Skin of body (tissue), 2 donors: Measurements from ENCODE around the gene STX2. TPM values are rescaled to one million over a fixed set of nuclear protein-coding genes. Genes with fewer than 3 reads are reported as not detected.

Experiments used
- small RNA-seq: library from RNA; depleted of rRNA; stranded (forward); fragments of <200 nt; gene quantifications from one replicate; pipeline ENCODE3, GENCODE V24; 2014; ENCODE audit warnings: low replicate concordance
- total RNA-seq: library from RNA; depleted of rRNA; stranded (reverse); fragments of >200 nt; gene quantifications from one replicate; pipeline ENCODE4 v1.2.3, GENCODE V29; 2014

Gene STX2
- total RNA-seq, 1 donor from 2014 or later: 14.4 TPM

Small RNA genes lying within 50 kb of the gene (small RNA-seq; reads per million reads assigned to genes)
- not detected for gene RNU6-1077P

Other genes starting within 250 kb of the STX2 start
- 5.8 TPM for gene RIMBP2, start 123.0 kb downstream of the STX2 start, total RNA-seq
- gene RAN, start 32.8 kb upstream of the STX2 start, total RNA-seq: 163 TPM
- gene ADGRD1, start 114.7 kb upstream of the STX2 start, total RNA-seq: 7.3 TPM